ENCODE data around the gene DHRS7B. TPM values are rescaled to one million over a fixed set of nuclear protein-coding genes. Genes with fewer than 3 reads are reported as not detected.
"Not testable (repeated sequence)": the region's sequence is repeated elsewhere in the genome, so short reads cannot be mapped to it uniquely, and the experiment has no call there.

The DHRS7B gene
- total RNA-seq, 1 donor from 2014 or later, result 19.9 TPM

DNA sequence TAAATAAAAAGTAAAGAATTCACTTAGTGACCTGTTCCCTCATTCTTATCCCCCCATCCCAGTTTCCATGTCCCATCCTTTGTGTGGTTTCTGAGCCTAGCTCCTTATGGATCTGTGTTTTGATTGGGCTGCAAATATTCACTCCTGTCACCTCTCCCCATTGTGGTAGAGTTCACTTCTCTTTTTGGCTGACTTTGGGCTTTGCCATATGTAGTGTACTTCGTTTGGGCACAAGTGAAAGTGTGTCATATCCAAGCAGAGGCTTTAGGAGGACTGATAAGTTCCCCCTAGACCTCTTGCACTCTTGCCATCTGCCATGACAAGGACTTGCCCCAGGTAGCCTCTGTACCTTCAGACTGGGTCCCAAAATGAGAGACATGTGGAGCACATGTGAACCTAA, 13.0 kb upstream of the DHRS7B start:
- Mint-ChIP-seq H3K27ac (no peak overlapping the region), H3K27me3 (peaks cover 8% of the 10 kb centered on the region), H3K4me3 (ENCODE audit: low read depth) (no peak overlapping the region), H3K9me3 (ENCODE audit: low read depth) (no peaks in the 10 kb centered on the region), H3K4me1 (ENCODE audit: low read depth) (no peaks in the 10 kb centered on the region), H3K36me3 (ENCODE audit: insufficient read depth) (no peaks in the 10 kb centered on the region)
- no peak for DNase-seq (ENCODE audit: low spot score, unreplicated experiment)
- TF ChIP-seq, protein P1, sequence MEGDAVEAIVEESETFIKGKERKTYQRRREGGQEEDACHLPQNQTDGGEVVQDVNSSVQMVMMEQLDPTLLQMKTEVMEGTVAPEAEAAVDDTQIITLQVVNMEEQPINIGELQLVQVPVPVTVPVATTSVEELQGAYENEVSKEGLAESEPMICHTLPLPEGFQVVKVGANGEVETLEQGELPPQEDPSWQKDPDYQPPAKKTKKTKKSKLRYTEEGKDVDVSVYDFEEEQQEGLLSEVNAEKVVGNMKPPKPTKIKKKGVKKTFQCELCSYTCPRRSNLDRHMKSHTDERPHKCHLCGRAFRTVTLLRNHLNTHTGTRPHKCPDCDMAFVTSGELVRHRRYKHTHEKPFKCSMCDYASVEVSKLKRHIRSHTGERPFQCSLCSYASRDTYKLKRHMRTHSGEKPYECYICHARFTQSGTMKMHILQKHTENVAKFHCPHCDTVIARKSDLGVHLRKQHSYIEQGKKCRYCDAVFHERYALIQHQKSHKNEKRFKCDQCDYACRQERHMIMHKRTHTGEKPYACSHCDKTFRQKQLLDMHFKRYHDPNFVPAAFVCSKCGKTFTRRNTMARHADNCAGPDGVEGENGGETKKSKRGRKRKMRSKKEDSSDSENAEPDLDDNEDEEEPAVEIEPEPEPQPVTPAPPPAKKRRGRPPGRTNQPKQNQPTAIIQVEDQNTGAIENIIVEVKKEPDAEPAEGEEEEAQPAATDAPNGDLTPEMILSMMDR (IDR thresholded peaks at IDR 0.05; ENCODE audit: unreplicated experiment), result no peak

DNA sequence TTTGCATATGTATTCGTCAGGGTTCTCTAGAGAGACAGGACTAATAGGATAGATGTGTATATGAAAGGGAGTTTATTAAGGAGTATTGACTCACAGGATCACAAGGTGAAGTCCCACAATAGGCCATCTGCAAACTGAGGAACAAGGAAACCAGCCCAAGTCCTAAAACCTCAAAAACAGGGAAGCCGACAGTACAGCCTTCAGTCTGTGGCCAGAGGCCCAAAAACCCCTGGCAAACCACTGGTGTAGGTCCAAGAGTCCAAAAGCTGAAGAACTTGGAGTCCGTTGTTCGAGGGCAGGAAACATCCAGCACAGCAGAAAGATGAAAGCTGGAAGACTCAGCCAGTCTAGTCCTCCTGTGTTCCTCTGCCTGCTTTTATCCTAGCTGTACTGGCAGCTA, 12.0 kb upstream of the DHRS7B start:
- H3K4me1 Mint-ChIP-seq (ENCODE audit: low read depth); DNase-seq (ENCODE audit: low spot score, unreplicated experiment): not testable (repeated sequence)

DNA sequence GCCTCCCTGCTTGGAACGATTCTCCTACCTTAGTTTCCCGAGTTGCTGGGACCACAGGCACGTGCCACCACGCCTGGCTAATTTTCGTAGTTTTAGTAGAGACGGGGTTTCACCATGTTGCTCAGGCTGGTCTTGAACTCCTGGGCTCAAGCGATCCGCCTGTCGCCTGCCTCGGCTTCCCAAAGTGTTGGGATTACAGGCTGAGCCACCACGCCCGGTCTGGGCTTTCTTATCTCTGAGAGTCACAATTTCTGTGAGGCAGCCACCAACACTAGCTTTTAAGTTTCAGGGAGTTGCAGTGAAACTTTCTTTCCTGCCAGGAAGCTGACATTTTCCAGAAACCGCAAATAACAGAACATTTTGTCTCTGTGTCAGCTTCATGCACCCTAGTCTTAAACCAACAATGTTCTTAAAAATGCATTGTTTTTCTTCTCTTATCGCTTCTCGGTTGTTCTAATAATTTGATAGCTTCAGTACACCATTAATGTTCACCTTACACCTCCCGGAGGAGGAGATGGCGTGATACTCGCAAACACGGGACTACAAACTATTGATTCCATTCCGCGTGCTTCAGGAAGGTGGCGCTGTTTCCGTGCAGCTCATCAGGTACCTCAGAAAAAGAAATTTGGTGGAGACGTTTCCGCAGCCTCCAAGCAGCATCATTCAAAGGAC, 7.4 kb upstream of the DHRS7B start:
- H3K9me3 Mint-ChIP-seq (ENCODE audit: low read depth), result no peaks in the 10 kb centered on the region
- DNase-seq (ENCODE audit: low spot score, unreplicated experiment), result peak; percentile 37
- H3K4me1 Mint-ChIP-seq (ENCODE audit: low read depth), result peaks cover 2% of the 10 kb centered on the region
- no peaks in the 10 kb centered on the region for H3K36me3 Mint-ChIP-seq (ENCODE audit: insufficient read depth)
- no peak overlapping the region for H3K4me3 Mint-ChIP-seq (ENCODE audit: low read depth)
- H3K27ac Mint-ChIP-seq, result no peak overlapping the region
- peaks cover 23% of the 10 kb centered on the region for H3K27me3 Mint-ChIP-seq
- TF ChIP-seq, protein P1 (IDR thresholded peaks at IDR 0.05; ENCODE audit: unreplicated experiment), result peak; percentile 94

More for the DNA sequence above, 12.0 kb upstream of the DHRS7B start:
- H3K4me3 Mint-ChIP-seq (ENCODE audit: low read depth); H3K27ac Mint-ChIP-seq; H3K9me3 Mint-ChIP-seq (ENCODE audit: low read depth); H3K36me3 Mint-ChIP-seq (ENCODE audit: insufficient read depth): not testable (repeated sequence)
- H3K27me3 Mint-ChIP-seq, result peaks cover 12% of the 10 kb centered on the region

DNA sequence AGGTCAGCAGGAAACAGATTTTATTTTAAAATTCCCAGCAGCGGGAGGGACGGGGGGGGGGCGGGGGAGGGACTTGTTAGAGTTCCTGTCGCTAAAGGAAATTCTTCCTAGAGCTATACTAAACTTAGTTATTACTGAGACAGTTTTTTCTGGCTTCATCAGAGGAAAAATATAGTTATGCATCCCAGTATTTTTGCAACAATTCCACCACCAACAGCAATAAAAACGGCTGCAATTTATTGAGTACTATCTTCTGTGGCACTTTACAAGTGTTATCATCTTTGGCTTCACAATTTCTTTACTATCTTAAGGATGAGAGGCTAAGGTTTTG, 6.9 kb upstream of the DHRS7B start:
- Mint-ChIP-seq H3K4me1 (ENCODE audit: low read depth) (peaks cover 2% of the 10 kb centered on the region), H3K27me3 (peaks cover 24% of the 10 kb centered on the region), H3K36me3 (ENCODE audit: insufficient read depth) (no peaks in the 10 kb centered on the region), H3K4me3 (ENCODE audit: low read depth) (no peak overlapping the region), H3K9me3 (ENCODE audit: low read depth) (no peaks in the 10 kb centered on the region), H3K27ac (no peak overlapping the region)
- TF ChIP-seq, protein P1 (IDR thresholded peaks at IDR 0.05; ENCODE audit: unreplicated experiment), result no peak
- DNase-seq (ENCODE audit: low spot score, unreplicated experiment), result no peak

DNA sequence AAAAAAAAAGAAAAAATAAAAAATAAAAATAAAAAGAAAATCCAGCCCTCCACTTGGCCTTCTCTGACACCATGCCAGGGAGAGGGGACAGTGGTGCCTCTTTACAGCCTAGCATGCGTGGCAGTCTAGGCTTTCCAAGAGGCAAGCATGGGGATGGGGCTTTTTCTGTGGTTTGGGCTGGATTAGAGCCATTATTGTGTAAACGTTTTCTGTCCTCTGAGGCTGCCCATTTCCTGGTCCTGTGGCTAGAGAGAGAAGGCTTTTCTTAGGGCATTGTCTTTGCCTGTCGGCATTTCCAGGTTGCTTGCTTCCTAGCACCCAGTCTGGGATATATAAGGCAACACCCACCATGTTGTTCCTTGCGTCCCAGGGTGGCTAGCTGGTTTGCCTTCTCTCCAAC, 2.7 kb upstream of the DHRS7B start:
- DNase-seq (ENCODE audit: low spot score, unreplicated experiment), result no peak
- Mint-ChIP-seq H3K36me3 (ENCODE audit: insufficient read depth) (peaks cover under 1% of the 10 kb centered on the region), H3K4me1 (ENCODE audit: low read depth) (peaks cover 14% of the 10 kb centered on the region), H3K27me3 (peaks cover 18% of the 10 kb centered on the region), H3K9me3 (ENCODE audit: low read depth) (no peaks in the 10 kb centered on the region), H3K27ac (no peak overlapping the region), H3K4me3 (ENCODE audit: low read depth) (no peak overlapping the region)
- TF ChIP-seq, protein P1 (IDR thresholded peaks at IDR 0.05; ENCODE audit: unreplicated experiment), result no peak

DNA sequence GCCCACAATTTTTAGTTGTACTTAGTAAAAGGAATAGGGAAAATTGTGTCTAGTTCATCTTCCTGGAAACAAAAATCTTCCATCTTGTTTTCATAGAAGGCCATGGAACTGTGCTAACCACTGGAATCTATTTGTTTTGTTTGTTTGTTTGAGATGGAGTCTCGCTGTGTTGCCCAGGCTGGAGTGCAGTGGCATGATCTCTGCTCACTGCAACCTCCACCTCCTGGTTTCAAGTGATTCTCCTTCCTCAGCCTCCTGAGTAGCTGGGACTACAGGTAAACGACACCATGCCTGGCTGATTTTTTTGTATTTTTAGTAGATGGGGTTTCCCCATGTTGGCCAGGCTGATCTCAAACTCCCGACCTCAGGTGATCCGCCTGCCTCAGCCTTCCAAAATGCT, 2.2 kb upstream of the DHRS7B start:
- Mint-ChIP-seq H3K4me1 (ENCODE audit: low read depth) (peaks cover 14% of the 10 kb centered on the region), H3K27me3 (peaks cover 17% of the 10 kb centered on the region)
- H3K36me3 Mint-ChIP-seq (ENCODE audit: insufficient read depth); H3K9me3 Mint-ChIP-seq (ENCODE audit: low read depth); H3K27ac Mint-ChIP-seq; H3K4me3 Mint-ChIP-seq (ENCODE audit: low read depth); DNase-seq (ENCODE audit: low spot score, unreplicated experiment): not testable (repeated sequence)
